Heart left ventricle (tissue), 16 donors: ENCODE data around the gene ERI3. TPM values are rescaled to one million over a fixed set of nuclear protein-coding genes. Genes with fewer than 3 reads are reported as not detected.

ENCODE experiments used
- ATAC-seq, 4 donors: fragments of 200-7000 bp; cut with Tn5 transposase; one replicate each; pipeline ENCODE4 v1.9.1; 2020 to 2022; ENCODE audit warnings: moderate library complexity in 4 of 4, mild to moderate bottlenecking in 3 of 4, moderate number of reproducible peaks in 1 of 4
- DNase-seq, 5 donors: peaks; one replicate each; pipeline ENCODE4 v3.0.0-alpha.2; 2020
- H3K27ac ChIP-seq, 12 donors: fragments of 200-600 bp; sonication (generic) in 4 of 12; one replicate each; pipeline versions ENCODE4 v1.5.0 to v1.8.0; 2016 to 2022; ENCODE audit warnings: mild to moderate bottlenecking in 2 of 12
- H3K27me3 ChIP-seq, 9 donors: fragments of 200-600 bp; sonication (generic) in 2 of 9; one replicate each; pipeline versions ENCODE4 v1.5.1 to v1.8.0; 2016 to 2022; ENCODE audit warnings: mild to moderate bottlenecking in 3 of 9
- H3K36me3 ChIP-seq, 9 donors: fragments of 200-600 bp; sonication (generic) in 2 of 9; one replicate each; pipeline versions ENCODE4 v1.5.0 to v1.8.0; 2018 to 2022; ENCODE audit warnings: mild to moderate bottlenecking in 2 of 9
- H3K4me1 ChIP-seq, 12 donors: fragments of 200-600 bp; sonication (generic) in 4 of 12; one replicate each; pipeline versions ENCODE4 v1.5.0 to v1.8.0; 2016 to 2022; ENCODE audit warnings: mild to moderate bottlenecking in 3 of 12
- H3K4me3 ChIP-seq, 12 donors: fragments of 200-600 bp; sonication (generic) in 4 of 12; one replicate each; pipeline versions ENCODE4 v1.5.0 to v1.8.0; 2017 to 2022; ENCODE audit warnings: mild to moderate bottlenecking in 9 of 12, moderate library complexity in 4 of 12
- H3K9me3 ChIP-seq, 12 donors: fragments of 200-600 bp; sonication (generic) in 4 of 12; one replicate each; pipeline versions ENCODE4 v1.5.0 to v1.8.0; 2016 to 2022; ENCODE audit warnings: mild to moderate bottlenecking in 1 of 12
- POLR2A ChIP-seq, 2 donors: fragments of 450-650 bp; IDR thresholded peaks; one replicate each; pipeline ENCODE4 v1.6.1; 2017; ENCODE audit warnings: antibody characterized with exemption in 2 of 2, mild to moderate bottlenecking in 2 of 2, moderate library complexity in 2 of 2
- WGBS, 4 donors: extraction: QIAGEN DNeasy Blood & Tissue Kit in 2 of 4; methylation state at CpG; one replicate each; pipeline versions ENCODE4 v1.1.5 to v1.1.7; 2013 to 2018; 5-methylcytosine and 5-hydroxymethylcytosine counted together
- intact Hi-C, 10 donors: fragments of 100-400 bp; cut with DNase I; formaldehyde crosslinking; loops; one replicate each; pipeline versions ENCODE4 v1.11.1 to v1.14.2; 2022
- polyA plus RNA-seq, 2 donors: library from polyadenylated mRNA; stranded (reverse); fragments of 200-250 nt; gene quantifications; one replicate each; pipeline ENCODE4 v1.2.3, GENCODE V29; 2013
- total RNA-seq, 9 donors: library from RNA; depleted of rRNA in 2 of 9; stranded (reverse); fragments of >200 nt in 2 of 9; fragmentation: NEBNext Ultra II Directional in 3 of 9; extraction: Animal tissue kit (Norgen Biotek cat#: 25700) in 3 of 9; gene quantifications; one replicate each; pipeline versions ENCODE4 v1.1.0 to v1.2.4, GENCODE V29; 2016 to 2023
- TF ChIP-seq, protein P1 (sequence below), 12 donors: fragments of 200-600 bp; sonication (generic) in 4 of 12; IDR thresholded peaks; one replicate each; pipeline versions ENCODE4 v1.5.0 to v1.8.0; 2018 to 2022; ENCODE audit warnings: antibody characterized with exemption in 12 of 12, mild to moderate bottlenecking in 5 of 12
- donor health status: ischemic (EF 13 %, LVEDD 7.1; RV severe dilation, severe dysfunction).
- donor health status: healthy with polysubstance abuse.
- donor health status: DM: no; HTN: yes; CAD: no.
- donor health status: DM: no; HTN: no; CAD: no.
- donor health status: ischemic (EF 25% LVEDD 6.9; RV normal size, moderate dysfunction).
- donor health status: ischemic (EF 25% LVEDD 5.7; RV mildly dilated, moderate dysfunction).
- donor health status: healthy.
- donor health status: DM: yes; HTN: yes; CAD: no.
- donor health status: ischemic (EF 35%, LVEDD 5.7; RV mildly dilated, moderate dysfunction).
- donor health status: nonischemic (EF 11% LVEDD 7.7; RV severe dilation, severe dysfunction).
- donor health status: DM: yes; HTN: yes; CAD: no.
- donor health status: PGD.
- donor health status: ischemic (EF 29% LVEDD 5.4; RV normal size, mild dysfunction).
- donor health status: nonischemic (EF 23%, LVEDD 6.1; RV moderate dilation, normal function).

ERI3 gene
- total and polyA plus RNA-seq, 11 donors = 29.8 to 68.9 (median 48.0) TPM

DNA sequence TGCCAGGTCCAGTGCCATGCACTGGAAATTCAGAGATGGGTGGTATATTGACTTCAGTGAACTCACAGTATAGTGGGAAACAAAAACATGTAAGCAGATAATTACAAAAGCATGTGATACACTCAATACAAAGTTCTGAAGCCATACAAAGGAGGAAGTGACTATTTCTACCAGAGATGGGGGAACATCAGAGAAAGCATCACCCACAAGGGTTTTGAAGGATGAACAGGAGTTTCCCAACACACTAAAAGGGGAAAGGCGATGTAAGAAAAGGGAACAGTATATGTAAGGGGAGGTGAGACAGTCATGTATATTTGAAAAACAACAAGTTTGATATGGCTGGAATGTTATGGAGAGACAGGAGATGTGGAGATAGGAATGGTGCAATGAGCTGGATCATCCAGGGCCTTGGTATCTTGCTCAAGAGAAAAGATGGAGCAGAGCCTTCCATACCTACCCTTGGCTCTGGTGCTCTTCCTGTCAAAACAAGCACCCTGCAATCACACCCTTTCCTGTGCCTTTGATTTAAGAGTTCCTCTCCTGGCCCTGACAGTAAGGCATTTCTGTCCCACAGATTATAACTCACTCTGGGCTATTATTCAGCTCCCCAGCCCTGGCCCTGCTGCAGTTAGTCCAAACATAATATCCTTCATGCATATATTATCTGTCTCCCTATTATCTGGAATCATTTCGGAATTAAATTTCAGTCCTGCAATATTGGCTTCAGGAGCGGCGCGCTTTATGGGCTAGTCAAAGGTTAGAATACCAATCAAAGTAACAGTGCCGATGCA, 81.3 kb downstream of the ERI3 start:
- H3K9me3 ChIP-seq = no peaks in the 10 kb centered on the region
- no peak for ATAC-seq
- H3K4me1 ChIP-seq = peaks cover 0 to 28% (median 15%) of the 10 kb centered on the region in 12 donors
- no peaks in the 10 kb centered on the region for H3K27me3 ChIP-seq
- no peak for DNase-seq
- no peak overlapping the region for H3K4me3 ChIP-seq
- TF ChIP-seq POLR2A (IDR thresholded peaks at IDR 0.05) = no peak
- TF ChIP-seq, protein P1, sequence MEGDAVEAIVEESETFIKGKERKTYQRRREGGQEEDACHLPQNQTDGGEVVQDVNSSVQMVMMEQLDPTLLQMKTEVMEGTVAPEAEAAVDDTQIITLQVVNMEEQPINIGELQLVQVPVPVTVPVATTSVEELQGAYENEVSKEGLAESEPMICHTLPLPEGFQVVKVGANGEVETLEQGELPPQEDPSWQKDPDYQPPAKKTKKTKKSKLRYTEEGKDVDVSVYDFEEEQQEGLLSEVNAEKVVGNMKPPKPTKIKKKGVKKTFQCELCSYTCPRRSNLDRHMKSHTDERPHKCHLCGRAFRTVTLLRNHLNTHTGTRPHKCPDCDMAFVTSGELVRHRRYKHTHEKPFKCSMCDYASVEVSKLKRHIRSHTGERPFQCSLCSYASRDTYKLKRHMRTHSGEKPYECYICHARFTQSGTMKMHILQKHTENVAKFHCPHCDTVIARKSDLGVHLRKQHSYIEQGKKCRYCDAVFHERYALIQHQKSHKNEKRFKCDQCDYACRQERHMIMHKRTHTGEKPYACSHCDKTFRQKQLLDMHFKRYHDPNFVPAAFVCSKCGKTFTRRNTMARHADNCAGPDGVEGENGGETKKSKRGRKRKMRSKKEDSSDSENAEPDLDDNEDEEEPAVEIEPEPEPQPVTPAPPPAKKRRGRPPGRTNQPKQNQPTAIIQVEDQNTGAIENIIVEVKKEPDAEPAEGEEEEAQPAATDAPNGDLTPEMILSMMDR (IDR thresholded peaks at IDR 0.05) = no peak
- intact Hi-C loops = loop anchor here in 1 of 10 donors (2.0 kb wide), 1 partner anchor 21 kb away; no protein-coding TSS in a partner anchor
- WGBS, 4 donors = 95 to 97% (median 96%) methylated on average over 6 of the region's 6 CpGs
- no peak overlapping the region for H3K27ac ChIP-seq
- no peaks in the 10 kb centered on the region for H3K36me3 ChIP-seq

DNA sequence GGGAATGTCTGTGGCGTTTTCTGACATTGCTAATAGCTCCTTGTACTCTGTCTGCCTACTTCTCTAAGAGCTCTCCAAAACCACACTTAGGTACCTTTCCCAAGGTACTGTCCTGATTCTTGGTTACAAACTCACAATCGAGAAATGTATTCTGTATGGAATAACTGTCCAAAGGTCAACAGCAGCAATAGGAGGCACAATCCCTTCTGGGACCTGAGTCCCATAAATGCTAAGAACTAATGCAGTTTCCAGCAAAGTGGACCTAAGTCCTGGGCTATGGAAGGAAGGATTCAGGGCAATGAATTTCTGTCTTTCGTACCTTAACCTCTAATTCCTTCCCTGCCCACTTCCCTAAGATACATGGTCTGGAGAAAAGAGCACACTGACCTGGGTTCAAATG, 82.1 kb downstream of the ERI3 start:
- no peaks in the 10 kb centered on the region for H3K36me3 ChIP-seq
- no peak overlapping the region for H3K27ac ChIP-seq
- no peak overlapping the region for H3K4me3 ChIP-seq
- TF ChIP-seq POLR2A (IDR thresholded peaks at IDR 0.05) = no peak
- TF ChIP-seq, protein P1 (IDR thresholded peaks at IDR 0.05) = no peak
- WGBS, 4 donors = 95 to 98% (median 97%) methylated on average over 3 of the region's 3 CpGs
- ATAC-seq (no peak), DNase-seq (no peak)
- intact Hi-C loops = loop anchor here in 1 of 10 donors (2.0 kb wide), 1 partner anchor 20 kb away; no protein-coding TSS in a partner anchor
- H3K27me3 ChIP-seq = no peaks in the 10 kb centered on the region
- no peaks in the 10 kb centered on the region for H3K9me3 ChIP-seq
- peaks cover 0 to 28% (median 15%) of the 10 kb centered on the region in 12 donors for H3K4me1 ChIP-seq

DNA sequence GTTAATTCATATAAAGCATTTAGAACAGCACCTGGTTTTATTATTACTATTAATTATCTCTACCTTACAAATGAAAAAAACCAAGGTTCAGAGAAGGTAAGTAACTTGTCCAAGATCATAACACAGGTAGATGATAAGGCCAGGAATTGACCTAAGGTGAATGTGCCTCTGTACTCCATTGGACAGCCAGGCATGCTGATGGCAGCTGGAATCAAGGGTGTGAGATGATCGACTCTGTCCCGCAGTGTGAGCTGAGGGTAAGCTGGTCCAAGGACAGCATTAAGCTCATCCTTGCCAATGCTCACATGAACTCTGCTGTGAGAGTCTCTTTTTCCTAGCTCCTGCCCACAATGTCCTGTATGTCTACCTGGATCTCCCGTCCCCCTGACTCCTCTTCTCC, 83.4 kb downstream of the ERI3 start:
- TF ChIP-seq, protein P1 (IDR thresholded peaks at IDR 0.05) = no peak
- TF ChIP-seq POLR2A (IDR thresholded peaks at IDR 0.05) = no peak
- 95 to 100% (median 97%) methylated on average over 3 of the region's 3 CpGs for WGBS, 4 donors
- intact Hi-C loops = loop anchor here in 1 of 10 donors (2.0 kb wide), 1 partner anchor 19 kb away; no protein-coding TSS in a partner anchor
- no peaks in the 10 kb centered on the region for H3K36me3 ChIP-seq
- H3K4me1 ChIP-seq = peaks cover 0 to 29% (median 14%) of the 10 kb centered on the region in 12 donors
- ATAC-seq (no peak), DNase-seq (no peak)
- H3K9me3 ChIP-seq = no peaks in the 10 kb centered on the region
- H3K4me3 ChIP-seq = no peak overlapping the region
- no peak overlapping the region for H3K27ac ChIP-seq
- no peaks in the 10 kb centered on the region for H3K27me3 ChIP-seq

DNA sequence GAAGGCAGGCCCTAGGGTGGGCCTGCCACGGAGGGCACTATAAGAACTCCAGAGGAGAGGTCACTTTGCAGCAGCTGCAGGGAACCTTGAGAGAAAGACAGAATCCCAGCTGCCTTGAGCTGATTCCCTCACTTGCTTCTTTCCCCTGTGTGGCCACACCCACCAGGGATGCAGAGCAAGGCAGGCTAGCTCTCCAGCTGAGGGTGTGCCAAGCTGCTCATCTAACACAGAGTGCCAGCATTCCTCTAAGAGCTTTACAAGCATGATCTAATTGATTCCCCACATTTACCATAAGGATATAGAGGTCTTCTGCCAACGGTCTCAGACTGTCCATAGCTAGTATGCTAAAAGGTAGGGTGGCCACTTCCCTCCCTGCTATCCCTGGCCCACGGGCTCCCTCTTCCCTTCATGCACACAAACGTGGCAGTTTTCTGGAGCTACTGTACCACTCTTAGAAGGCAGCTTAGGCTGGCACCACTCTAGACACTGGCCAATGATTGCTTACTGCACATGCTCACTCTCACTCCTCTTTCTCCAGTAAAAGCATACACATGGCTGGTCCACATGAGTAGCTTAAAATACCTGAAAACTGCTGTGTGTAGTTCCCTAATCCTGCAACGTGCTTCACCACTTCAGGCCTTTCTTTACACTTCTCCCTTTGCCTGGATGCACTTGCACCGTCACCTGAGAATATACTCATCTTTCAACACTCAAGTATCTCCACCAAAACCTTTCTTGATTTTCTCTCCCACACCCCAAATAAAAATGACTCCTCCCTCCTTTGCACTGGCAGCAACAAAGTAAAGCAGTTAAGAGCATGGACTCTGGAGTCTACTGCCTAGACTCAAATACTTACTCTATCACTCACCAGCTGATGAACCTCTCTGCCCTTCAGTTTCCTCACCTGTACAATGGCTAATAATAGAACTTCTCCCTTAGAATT, 84.1 kb downstream of the ERI3 start:
- intact Hi-C loops = no loop called here
- WGBS, 4 donors = 78 to 86% (median 86%) methylated on average over 6 of the region's 6 CpGs
- TF ChIP-seq POLR2A (IDR thresholded peaks at IDR 0.05) = no peak
- TF ChIP-seq, protein P1 (IDR thresholded peaks at IDR 0.05) = no peak
- no peaks in the 10 kb centered on the region for H3K27me3 ChIP-seq
- H3K4me3 ChIP-seq = no peak overlapping the region
- H3K9me3 ChIP-seq = no peaks in the 10 kb centered on the region
- ATAC-seq = no peak
- H3K4me1 ChIP-seq = peaks cover 0 to 30% (median 7%) of the 10 kb centered on the region in 12 donors
- no peak for DNase-seq
- no peaks in the 10 kb centered on the region for H3K36me3 ChIP-seq
- H3K27ac ChIP-seq = no peak overlapping the region
